AG09319 (cell line): ENCODE data around the gene DCC.
"Not testable (repeated sequence)": the region's sequence is repeated elsewhere in the genome, so short reads cannot be mapped to it uniquely, and the experiment has no call there.

Experiments used
- DNase-seq: peaks from one replicate; pipeline ENCODE4 v3.0.0-alpha.2; 2010; ENCODE audit warnings: low read depth; ENCODE audit errors: extremely low read depth
- CTCF ChIP-seq: IDR thresholded peaks from 2 replicates; pipeline ENCODE4 v1.5.1; 2011; ENCODE audit warnings: low read depth, mild to moderate bottlenecking, inconsistent platforms, low read length, moderate library complexity

DCC gene

DNA sequence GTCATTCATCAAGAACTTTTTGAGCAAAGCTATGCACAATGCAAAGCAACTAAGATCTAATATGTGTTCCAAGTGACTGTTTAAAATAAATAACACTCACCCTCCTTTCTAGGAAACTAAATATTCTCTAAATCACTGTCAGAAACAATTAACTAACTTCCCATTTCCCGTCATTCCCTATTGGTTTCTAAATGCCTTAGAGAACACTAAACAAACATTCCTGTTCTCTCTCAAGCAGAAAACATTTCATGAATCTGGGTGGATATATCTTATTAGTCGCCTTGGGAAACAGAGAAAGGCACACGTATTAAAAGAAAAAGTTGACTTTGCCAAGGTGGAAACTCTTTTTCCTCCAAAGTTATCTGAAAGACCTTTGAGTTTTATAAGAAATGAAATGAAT lies 1149.3 kb downstream of the DCC start:
- no peak for TF ChIP-seq CTCF
- no peak for DNase-seq

DNA sequence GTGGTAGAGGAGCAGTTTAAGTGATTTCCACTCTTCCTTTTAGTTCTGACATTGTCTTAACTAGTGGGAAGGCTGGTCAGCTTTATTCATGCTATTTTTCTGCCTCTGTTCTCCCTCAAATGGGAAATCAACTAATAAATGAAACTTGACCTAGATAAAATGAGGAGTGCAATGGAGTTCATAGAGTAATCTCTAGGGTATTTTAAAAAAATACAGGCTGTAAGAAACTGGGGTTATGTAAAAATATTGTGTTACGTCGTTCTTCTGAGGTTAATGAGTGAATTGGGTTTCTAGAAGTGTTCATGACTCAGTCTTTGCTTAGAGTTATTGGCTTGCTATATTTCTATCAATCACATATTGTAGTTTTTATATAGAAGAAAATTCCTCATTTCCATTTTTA lies 1150.0 kb downstream of the DCC start:
- DNase-seq = no peak
- no peak for TF ChIP-seq CTCF

DNA sequence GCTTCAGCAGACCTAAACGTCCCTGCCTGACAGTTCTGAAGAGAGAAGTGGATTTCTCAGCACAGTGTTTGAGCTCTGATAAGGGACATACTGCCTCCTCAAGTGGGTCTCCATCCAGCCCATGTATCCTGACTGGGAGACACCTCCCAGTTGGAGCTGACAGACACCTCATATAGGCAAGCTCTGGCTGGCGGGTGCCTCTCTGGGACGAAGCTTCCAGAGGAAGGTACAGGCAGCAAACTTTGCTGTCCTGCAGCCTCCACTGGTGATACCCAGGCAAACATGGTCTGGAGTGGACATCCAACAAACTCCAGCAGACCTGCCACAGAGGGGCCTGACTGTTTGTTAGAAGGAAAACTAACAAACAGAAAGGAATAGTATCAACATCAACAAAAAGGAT lies 1156.0 kb downstream of the DCC start:
- TF ChIP-seq CTCF = no peak
- DNase-seq = no peak

- DNase-seq = no peak
- TF ChIP-seq CTCF = no peak
Observed at GRCh38 chr18:53503914-53504441, 1164.0 kb downstream of the DCC start.

- TF ChIP-seq CTCF = no peak
- no peak for DNase-seq
Observed at GRCh38 chr18:53508529-53508928, 1168.5 kb downstream of the DCC start.

GRCh38 chr18:53509886-53510285 lies 1169.9 kb downstream of the DCC start:
- DNase-seq = no peak
- no peak for TF ChIP-seq CTCF

DNA sequence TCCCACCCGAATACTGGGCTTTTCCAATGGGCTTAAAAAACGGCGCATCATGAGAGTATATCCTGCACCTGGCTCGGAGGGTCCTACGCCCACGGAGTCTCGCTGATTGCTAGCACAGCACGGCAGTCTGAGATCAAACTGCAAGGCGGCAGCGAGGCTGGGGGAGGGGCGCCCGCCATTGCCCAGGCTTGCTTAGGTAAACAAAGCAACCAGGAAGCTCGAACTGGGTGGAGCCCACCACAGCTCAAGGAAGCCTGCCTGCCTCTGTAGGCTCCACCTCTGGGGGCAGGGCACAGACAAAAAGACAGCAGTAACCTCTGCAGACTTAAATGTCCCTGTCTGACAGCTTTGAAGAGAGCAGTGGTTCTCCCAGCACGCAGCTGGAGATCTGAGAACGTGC lies 1171.7 kb downstream of the DCC start:
- DNase-seq = not testable (repeated sequence)

- no peak for TF ChIP-seq CTCF
- DNase-seq = no peak
Observed at GRCh38 chr18:53521068-53521467, 1181.1 kb downstream of the DCC start.
